ENCODE measurements around the gene FBXL20.

FBXL20 gene

DNA sequence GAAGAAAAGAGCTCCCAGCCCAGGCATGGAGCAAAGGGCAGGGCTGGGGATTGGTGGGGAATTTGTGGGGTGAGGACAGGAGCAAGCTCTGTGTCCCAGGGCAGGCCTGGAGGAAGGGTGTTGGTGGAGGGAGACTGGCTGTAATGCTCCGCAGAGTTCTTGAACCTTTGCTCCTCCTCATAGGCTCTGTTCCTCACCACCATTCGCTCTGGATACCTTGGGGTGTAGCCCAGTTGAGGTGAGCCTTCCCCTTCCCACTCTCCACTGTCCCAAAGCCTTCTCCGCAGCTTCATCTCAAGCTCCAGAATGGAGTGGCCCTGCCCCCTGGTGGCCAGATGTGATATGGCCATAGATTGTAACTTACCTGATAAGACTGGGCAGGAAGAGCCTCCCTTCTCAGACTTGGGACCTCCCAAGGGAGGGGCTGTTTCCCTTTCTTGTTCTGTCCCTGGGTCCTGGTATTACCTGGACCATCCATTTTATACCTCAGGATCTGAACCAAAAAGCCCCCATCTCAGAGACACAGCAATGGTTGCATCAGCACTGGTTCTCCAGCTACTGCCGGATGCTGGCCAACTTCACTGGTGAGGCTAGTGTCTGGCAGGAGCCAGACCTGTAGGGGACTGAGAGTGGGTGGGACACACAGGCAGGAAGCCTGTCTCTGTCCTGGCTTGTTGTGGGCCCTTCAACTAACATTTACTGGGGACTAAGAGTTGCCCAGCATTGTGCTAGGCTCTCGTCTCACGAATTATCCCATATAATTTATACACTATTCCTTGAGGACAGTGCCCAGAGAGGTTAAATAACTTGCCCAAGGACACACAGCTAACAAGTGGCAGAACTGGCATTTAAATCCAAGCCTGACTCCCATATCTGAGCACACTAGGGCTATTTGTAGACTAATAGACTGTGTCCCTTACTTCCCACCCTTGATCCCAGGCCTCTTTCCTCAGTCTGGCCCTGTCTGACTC is 156.5 kb downstream of the FBXL20 start:
- TF ChIP-seq, protein P1, sequence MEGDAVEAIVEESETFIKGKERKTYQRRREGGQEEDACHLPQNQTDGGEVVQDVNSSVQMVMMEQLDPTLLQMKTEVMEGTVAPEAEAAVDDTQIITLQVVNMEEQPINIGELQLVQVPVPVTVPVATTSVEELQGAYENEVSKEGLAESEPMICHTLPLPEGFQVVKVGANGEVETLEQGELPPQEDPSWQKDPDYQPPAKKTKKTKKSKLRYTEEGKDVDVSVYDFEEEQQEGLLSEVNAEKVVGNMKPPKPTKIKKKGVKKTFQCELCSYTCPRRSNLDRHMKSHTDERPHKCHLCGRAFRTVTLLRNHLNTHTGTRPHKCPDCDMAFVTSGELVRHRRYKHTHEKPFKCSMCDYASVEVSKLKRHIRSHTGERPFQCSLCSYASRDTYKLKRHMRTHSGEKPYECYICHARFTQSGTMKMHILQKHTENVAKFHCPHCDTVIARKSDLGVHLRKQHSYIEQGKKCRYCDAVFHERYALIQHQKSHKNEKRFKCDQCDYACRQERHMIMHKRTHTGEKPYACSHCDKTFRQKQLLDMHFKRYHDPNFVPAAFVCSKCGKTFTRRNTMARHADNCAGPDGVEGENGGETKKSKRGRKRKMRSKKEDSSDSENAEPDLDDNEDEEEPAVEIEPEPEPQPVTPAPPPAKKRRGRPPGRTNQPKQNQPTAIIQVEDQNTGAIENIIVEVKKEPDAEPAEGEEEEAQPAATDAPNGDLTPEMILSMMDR (conservative IDR thresholded peaks at IDR 0.05): peak; percentile 99
- H3K27ac ChIP-seq: no peak overlapping the region

DNA sequence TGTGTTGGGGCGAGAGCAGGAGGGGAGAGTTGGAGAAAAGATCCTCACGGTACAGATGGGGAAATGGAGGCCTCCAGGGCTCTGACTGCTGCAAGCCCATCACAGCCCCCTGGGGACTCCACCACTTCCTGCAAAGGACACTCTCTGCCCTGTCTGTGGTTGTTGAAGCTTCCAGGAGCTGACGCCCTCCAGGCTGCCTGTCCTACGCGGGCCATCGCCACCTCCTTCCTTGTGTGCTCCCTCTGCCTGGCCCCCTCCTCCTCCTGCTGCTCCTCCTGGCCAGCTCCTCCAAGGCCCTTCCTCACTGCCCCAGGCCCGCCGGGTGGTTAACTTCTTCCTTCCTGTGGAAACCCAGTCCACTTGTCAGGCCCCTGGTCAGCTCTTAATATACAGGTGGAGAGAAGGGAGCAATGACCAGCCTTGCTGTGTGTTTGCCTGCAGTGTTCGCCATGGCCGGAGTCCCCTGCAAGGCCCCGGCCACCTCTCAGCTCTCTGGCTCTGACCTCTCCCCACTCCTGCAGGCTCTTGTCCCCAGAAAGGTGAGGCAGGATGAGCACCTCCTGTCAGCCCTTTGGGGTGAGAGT is 157.3 kb downstream of the FBXL20 start:
- TF ChIP-seq, protein P1 (conservative IDR thresholded peaks at IDR 0.05): no peak
- no peak overlapping the region for H3K27ac ChIP-seq

DNA sequence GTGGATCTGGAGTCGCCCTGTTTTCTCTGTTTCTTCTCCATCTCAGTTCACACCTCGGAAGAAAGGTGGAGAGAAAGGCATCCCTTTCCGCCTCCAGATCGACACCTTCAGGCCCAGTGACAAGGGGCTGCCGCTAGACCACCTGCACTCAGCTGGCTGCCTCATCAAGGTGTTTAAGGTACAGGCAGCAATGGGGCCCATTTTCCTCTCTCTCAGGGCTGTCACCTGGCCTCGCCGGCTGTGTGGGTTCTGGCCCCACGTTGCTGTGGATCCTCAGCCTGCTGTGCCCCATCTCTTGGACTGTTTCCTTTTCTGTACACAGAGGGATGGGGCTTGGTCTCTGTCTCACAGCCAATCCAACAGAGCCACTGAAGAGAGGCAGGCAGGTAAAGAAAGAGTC is 158.3 kb downstream of the FBXL20 start:
- no peak overlapping the region for H3K27ac ChIP-seq
- TF ChIP-seq, protein P1 (conservative IDR thresholded peaks at IDR 0.05): no peak

DNA sequence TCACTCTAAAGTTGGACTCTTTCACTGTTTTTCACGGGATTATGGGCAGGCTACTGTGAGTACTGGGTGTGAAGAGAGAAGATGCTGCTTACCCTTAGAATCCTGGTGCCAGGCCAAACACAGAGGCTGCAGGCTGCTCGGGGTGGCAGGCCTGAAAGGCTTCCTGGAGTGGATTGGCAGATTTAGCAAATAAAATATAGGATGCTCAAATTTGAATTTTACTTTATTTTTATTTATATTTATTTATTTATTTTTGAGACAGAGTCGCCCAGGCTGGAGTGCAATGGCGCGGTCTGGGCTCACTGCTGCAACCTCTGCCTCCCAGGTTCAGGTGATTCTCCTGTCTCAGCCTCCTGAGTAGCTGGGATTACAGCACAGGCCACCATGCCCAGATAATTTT is 160.8 kb downstream of the FBXL20 start:
- TF ChIP-seq, protein P1 (conservative IDR thresholded peaks at IDR 0.05): no peak
- H3K27ac ChIP-seq: no peak overlapping the region

DNA sequence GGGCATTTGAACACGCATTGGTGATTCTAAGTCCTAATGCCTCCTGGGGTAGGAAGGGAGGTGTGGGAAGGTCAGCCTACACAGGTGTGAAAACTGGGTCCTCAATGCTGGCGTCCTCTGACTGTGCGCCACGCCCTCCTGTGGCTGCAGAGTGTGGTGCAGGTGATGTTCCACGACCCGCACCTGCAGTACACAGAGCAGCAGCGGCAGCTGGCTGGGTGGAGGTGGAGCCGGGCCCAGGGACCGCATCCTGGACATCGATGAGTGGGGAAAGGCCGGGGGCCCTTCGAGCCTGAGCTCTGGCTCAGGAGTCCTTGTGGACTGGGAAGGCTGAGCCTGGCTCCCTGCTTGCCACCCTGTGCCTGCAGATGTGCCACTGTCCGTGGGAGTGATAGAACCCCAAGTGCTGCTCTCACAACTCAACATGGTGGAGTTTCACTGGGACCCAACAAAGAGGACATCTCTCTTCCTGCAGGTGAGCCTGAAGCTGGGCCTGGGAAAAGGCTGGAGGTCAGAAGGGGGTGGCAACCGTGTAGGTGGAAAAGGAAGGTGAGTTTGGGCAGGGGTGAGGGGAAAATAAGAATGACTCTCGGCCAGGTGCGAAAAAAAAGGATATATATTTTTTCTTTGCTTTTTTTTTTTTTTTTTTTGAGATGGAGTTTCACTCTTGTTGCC is 161.6 kb downstream of the FBXL20 start:
- H3K27ac ChIP-seq: no peak overlapping the region

DNA sequence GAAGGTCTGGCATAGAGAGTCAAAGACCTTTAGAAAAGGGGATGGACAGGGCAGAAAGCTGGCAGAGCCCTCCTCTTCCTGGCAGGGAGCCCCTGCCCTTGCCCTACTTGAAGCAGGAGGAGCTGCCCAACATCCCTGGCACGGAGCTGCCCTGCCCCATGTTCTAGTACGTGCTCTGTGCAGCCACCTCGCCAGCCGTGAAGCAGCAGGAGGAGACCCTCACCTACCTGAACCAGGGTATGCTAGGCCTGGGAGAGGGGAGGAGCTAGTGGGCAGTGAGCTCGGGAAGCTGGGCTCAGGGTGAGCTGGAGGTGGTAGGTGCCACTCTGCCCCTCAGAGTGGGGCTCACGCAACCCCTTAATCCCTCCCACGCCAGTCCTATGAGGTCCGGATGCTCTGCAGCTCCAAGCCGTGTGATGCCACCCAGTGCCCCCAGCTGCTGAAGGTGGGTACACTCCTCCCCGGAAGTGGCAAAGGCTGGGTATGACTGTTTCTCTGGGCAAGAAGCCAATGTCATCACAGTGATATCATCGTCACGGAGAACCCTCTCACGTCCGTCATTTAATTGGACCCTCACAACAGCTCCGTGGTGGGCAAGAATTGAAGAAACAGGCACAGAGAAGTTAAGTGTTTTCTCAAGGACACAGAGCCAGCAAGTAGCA is 163.0 kb downstream of the FBXL20 start:
- H3K27ac ChIP-seq: no peak overlapping the region

More for the DNA sequence above, 161.6 kb downstream of the FBXL20 start:
- TF ChIP-seq, protein P1 (conservative IDR thresholded peaks at IDR 0.05): peak; percentile 80

More for the DNA sequence above, 163.0 kb downstream of the FBXL20 start:
- TF ChIP-seq, protein P1 (conservative IDR thresholded peaks at IDR 0.05): no peak
